ENCODE data around the gene MCF2L.
"Not testable (repeated sequence)": the region's sequence is repeated elsewhere in the genome, so short reads cannot be mapped to it uniquely, and the experiment has no call there.

The MCF2L gene

DNA sequence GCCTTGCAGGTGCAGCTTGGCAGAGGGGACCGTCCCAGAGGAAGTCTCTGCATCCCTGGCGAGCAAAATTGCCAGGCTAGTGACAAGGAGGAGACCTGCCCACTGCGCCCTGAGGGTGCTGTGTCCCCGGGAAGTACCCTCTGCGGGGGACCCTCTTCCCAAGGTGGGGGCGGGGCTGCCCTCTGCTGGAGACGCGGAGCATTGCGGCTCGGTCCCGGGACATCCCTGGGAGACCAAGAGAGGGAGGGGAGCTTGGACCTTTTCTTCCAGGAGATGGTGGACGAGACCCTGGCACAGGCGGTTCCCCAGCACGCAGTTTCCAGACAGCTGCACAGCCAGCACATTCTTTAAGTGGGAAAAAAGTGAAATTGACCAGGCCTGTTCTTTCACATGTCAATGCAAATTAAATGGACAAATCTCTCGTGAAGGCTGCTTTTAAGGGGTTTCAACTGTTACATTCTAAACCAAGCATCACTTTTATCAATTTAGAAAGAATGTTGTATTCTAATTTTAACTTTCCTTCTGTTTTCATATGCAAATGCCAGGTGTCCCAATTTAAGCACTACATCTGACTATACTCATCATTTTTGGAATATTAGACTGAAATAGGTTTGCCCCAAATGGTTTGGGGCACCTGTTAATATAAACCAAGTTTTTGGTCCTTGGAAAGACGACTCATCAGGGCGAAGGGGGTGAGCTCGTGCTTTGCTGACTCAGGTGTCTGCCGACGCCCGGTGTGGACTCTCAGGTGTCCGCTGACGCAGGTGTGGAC lies 60.7 kb downstream of the MCF2L start:
- H3K4me2 ChIP-seq (ENCODE audit: low read length): no peak overlapping the region
- H3K4me3 ChIP-seq (ENCODE audit: low read length): no peak overlapping the region
- no peak overlapping the region for H3K9ac ChIP-seq (ENCODE audit: low read length)
- H3K27ac ChIP-seq (ENCODE audit: low read length): no peak overlapping the region
- no peaks in the 10 kb centered on the region for H3K4me1 ChIP-seq (ENCODE audit: low read length)
- TF ChIP-seq, protein P1, sequence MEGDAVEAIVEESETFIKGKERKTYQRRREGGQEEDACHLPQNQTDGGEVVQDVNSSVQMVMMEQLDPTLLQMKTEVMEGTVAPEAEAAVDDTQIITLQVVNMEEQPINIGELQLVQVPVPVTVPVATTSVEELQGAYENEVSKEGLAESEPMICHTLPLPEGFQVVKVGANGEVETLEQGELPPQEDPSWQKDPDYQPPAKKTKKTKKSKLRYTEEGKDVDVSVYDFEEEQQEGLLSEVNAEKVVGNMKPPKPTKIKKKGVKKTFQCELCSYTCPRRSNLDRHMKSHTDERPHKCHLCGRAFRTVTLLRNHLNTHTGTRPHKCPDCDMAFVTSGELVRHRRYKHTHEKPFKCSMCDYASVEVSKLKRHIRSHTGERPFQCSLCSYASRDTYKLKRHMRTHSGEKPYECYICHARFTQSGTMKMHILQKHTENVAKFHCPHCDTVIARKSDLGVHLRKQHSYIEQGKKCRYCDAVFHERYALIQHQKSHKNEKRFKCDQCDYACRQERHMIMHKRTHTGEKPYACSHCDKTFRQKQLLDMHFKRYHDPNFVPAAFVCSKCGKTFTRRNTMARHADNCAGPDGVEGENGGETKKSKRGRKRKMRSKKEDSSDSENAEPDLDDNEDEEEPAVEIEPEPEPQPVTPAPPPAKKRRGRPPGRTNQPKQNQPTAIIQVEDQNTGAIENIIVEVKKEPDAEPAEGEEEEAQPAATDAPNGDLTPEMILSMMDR (IDR thresholded peaks at IDR 0.05; ENCODE audit: low read depth, low read length): peak; percentile 95
- TF ChIP-seq EZH2phosphoT487 (IDR thresholded peaks at IDR 0.05; ENCODE audit: low read depth): no peak
- no peak overlapping the region for H2AFZ ChIP-seq (ENCODE audit: low read depth, low read length)
- peaks cover 16% of the 10 kb centered on the region for H3K27me3 ChIP-seq (ENCODE audit: low read depth, low read length)
- no peaks in the 10 kb centered on the region; the same call in none of the 2 replicates for H4K20me1 ChIP-seq (ENCODE audit: insufficient read depth, low read length)
- no peaks in the 10 kb centered on the region for H3K36me3 ChIP-seq (replicated peaks; ENCODE audit: low read depth, low read length)
- no peaks in the 10 kb centered on the region for H3K9me3 ChIP-seq (ENCODE audit: insufficient read depth, low read length)
- no peaks in the 10 kb centered on the region for H3K79me2 ChIP-seq (ENCODE audit: low read length)

DNA sequence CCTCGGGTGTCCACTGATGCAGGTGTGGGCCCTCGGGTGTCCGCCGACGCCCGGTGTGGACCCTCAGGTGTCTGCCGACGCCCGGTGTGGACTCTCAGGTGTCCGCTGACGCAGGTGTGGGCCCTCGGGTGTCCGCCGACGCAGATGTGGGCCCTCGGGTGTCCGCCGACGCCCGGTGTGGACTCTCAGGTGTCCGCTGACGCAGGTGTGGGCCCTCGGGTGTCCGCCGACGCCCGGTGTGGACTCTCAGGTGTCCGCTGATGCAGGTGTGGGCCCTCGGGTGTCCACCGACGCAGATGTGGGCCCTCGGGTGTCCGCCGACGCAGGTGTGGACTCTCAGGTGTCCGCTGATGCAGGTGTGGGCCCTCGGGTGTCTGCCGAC lies 61.2 kb downstream of the MCF2L start:
- not testable (repeated sequence) for H4K20me1 ChIP-seq (ENCODE audit: insufficient read depth, low read length); H3K4me1 ChIP-seq (ENCODE audit: low read length); H3K9ac ChIP-seq (ENCODE audit: low read length); H2AFZ ChIP-seq (ENCODE audit: low read depth, low read length); H3K4me2 ChIP-seq (ENCODE audit: low read length); H3K4me3 ChIP-seq (ENCODE audit: low read length); H3K9me3 ChIP-seq (ENCODE audit: insufficient read depth, low read length); H3K36me3 ChIP-seq (replicated peaks; ENCODE audit: low read depth, low read length); H3K79me2 ChIP-seq (ENCODE audit: low read length); H3K27ac ChIP-seq (ENCODE audit: low read length)
- H3K27me3 ChIP-seq (ENCODE audit: low read depth, low read length): peaks cover 16% of the 10 kb centered on the region

DNA sequence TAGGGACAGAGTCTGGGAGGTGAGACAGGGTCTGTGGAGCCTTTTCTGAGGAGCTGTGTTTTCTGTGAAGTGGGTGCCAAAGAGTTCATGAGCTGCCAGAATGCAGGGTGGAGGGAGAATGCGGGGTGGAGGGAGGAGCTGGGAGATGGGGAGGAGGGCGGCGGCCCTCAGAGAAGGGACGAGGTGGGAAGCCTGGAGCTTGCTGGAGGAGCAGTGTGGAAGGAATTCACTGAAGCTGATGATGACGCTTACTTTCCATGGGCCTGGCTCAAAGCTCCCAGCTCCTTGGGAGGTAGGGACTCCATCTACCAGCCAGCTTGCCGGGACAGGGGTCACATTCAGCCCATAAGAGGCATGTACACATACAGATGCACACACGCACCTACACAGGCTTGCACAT lies 62.5 kb downstream of the MCF2L start:
- TF ChIP-seq EZH2phosphoT487 (IDR thresholded peaks at IDR 0.05; ENCODE audit: low read depth): no peak
- TF ChIP-seq, protein P1 (IDR thresholded peaks at IDR 0.05; ENCODE audit: low read depth, low read length): no peak
- Histone ChIP-seq H3K36me3 (replicated peaks; ENCODE audit: low read depth, low read length) (no peaks in the 10 kb centered on the region), H3K27ac (ENCODE audit: low read length) (no peak overlapping the region), H3K27me3 (ENCODE audit: low read depth, low read length) (peaks cover 10% of the 10 kb centered on the region), H3K79me2 (ENCODE audit: low read length) (no peaks in the 10 kb centered on the region), H3K4me2 (ENCODE audit: low read length) (no peak overlapping the region), H4K20me1 (ENCODE audit: insufficient read depth, low read length) (no peaks in the 10 kb centered on the region; the same call in none of the 2 replicates), H3K9me3 (ENCODE audit: insufficient read depth, low read length) (no peaks in the 10 kb centered on the region), H3K4me3 (ENCODE audit: low read length) (no peak overlapping the region), H3K9ac (ENCODE audit: low read length) (no peak overlapping the region), H2AFZ (ENCODE audit: low read depth, low read length) (no peak overlapping the region), H3K4me1 (ENCODE audit: low read length) (no peaks in the 10 kb centered on the region)

DNA sequence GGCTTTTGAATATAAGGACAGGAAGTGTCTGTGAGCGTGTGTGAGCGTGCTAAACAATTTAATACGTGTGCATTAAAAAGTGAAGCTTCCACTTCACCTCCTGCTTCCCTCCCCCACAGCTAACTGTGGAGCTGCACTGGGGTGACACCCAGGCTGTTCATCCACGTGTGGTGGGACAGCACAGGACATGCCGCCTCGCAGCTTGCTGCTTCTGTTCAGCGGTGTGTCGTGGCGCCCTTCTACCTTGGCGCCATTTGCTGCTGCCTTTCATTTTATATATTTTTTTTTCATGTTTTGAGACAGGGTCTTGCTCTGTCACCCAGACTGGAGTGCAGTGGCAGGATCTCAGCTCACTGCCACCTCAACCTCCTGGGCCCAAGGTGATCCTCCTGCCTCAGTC lies 63.3 kb downstream of the MCF2L start:
- H3K4me2 ChIP-seq (ENCODE audit: low read length): no peak overlapping the region
- H4K20me1 ChIP-seq (ENCODE audit: insufficient read depth, low read length): no peaks in the 10 kb centered on the region; the same call in none of the 2 replicates
- no peak overlapping the region for H3K4me3 ChIP-seq (ENCODE audit: low read length)
- no peaks in the 10 kb centered on the region for H3K9me3 ChIP-seq (ENCODE audit: insufficient read depth, low read length)
- TF ChIP-seq, protein P1 (IDR thresholded peaks at IDR 0.05; ENCODE audit: low read depth, low read length): no peak
- no peak for TF ChIP-seq EZH2phosphoT487 (IDR thresholded peaks at IDR 0.05; ENCODE audit: low read depth)
- no peaks in the 10 kb centered on the region for H3K36me3 ChIP-seq (replicated peaks; ENCODE audit: low read depth, low read length)
- H3K27ac ChIP-seq (ENCODE audit: low read length): no peak overlapping the region
- no peak overlapping the region for H2AFZ ChIP-seq (ENCODE audit: low read depth, low read length)
- H3K4me1 ChIP-seq (ENCODE audit: low read length): no peaks in the 10 kb centered on the region
- no peaks in the 10 kb centered on the region for H3K79me2 ChIP-seq (ENCODE audit: low read length)
- no peak overlapping the region for H3K9ac ChIP-seq (ENCODE audit: low read length)
- H3K27me3 ChIP-seq (ENCODE audit: low read depth, low read length): peaks cover 3% of the 10 kb centered on the region

All from OCI-LY3 (cell line).